CD14-positive monocyte (primary cell): Measurements from ENCODE around the gene PLEKHA7. TPM values are rescaled to one million over a fixed set of nuclear protein-coding genes. Genes with fewer than 3 reads are reported as not detected.

Experiments used
- DNase-seq, 3 donors: peaks; one replicate each; pipeline ENCODE4 v3.0.0-alpha.2; 2011 to 2022
- H2AFZ ChIP-seq: 2 replicates; pipeline ENCODE4 v1.6.0; 2012; ENCODE audit warnings: mild to moderate bottlenecking, low read depth, low read length, inconsistent platforms; ENCODE audit not compliant: insufficient read depth, poor library complexity, severe bottlenecking
- H3K27ac ChIP-seq, 2 donors: 1 replicate in 1 of 2; 2 replicates in 1 of 2; pipeline ENCODE4 v1.5.1; 2012 to 2013; ENCODE audit warnings: low read length in 2 of 2, control low read depth in 1 of 2, inconsistent platforms in 1 of 2, low read depth in 1 of 2, mild to moderate bottlenecking in 1 of 2
- H3K27me3 ChIP-seq, 2 donors: one replicate each; pipeline versions ENCODE4 v1.6.0 to v1.6.1; 2011 to 2013; ENCODE audit warnings: low read length in 2 of 2; ENCODE audit not compliant: control insufficient read depth in 2 of 2, insufficient read depth in 2 of 2
- H3K36me3 ChIP-seq, 2 donors: replicated peaks in 1 of 2; 1 replicate in 1 of 2; 2 replicates in 1 of 2; pipeline versions ENCODE4 v1.5.1 to v1.6.1; 2012 to 2013; ENCODE audit warnings: low read length in 2 of 2, control low read depth in 1 of 2, inconsistent platforms in 1 of 2, mild to moderate bottlenecking in 1 of 2; ENCODE audit not compliant: insufficient read depth in 2 of 2, control insufficient read depth in 1 of 2
- H3K4me1 ChIP-seq, 2 donors: 1 replicate in 1 of 2; 2 replicates in 1 of 2; pipeline versions ENCODE4 v1.5.1 to v1.6.1; 2012 to 2013; ENCODE audit warnings: low read length in 2 of 2, control low read depth in 1 of 2, inconsistent platforms in 1 of 2, mild to moderate bottlenecking in 1 of 2, moderate library complexity in 1 of 2; ENCODE audit not compliant: insufficient read depth in 2 of 2, control insufficient read depth in 1 of 2
- H3K4me2 ChIP-seq: replicated peaks from 2 replicates; pipeline ENCODE3; 2012; ENCODE audit warnings: low read length, moderate library complexity, mild to moderate bottlenecking; ENCODE audit not compliant: poor library complexity, severe bottlenecking; ENCODE audit errors: extremely low read depth
- H3K4me3 ChIP-seq, 3 experiments: fragments of 200-600 bp in 1 of 3; sonication (generic) in 1 of 3; replicated peaks in 1 of 3; 1 replicate in 2 of 3; 2 replicates in 1 of 3; pipeline ENCODE4 v1.5.1; 2011 to 2013; ENCODE audit warnings: low read length in 3 of 3, mild to moderate bottlenecking in 3 of 3, control low read depth in 2 of 3, low read depth in 2 of 3, inconsistent platforms in 1 of 3, moderate library complexity in 1 of 3
- H3K79me2 ChIP-seq: 2 replicates; pipeline ENCODE4 v1.6.0; 2012; ENCODE audit warnings: mild to moderate bottlenecking, control low read depth, inconsistent platforms, low read length, moderate library complexity; ENCODE audit not compliant: insufficient read depth
- H3K9ac ChIP-seq: 2 replicates; pipeline ENCODE4 v1.6.0; 2017; ENCODE audit warnings: low read length, mild to moderate bottlenecking; ENCODE audit not compliant: insufficient read depth, poor library complexity, severe bottlenecking
- H3K9me3 ChIP-seq, 2 donors: replicated peaks in 1 of 2; 1 replicate in 1 of 2; 2 replicates in 1 of 2; pipeline versions ENCODE4 v1.5.1 to v1.6.1; 2012 to 2013; ENCODE audit warnings: low read length in 2 of 2, control low read depth in 1 of 2; ENCODE audit not compliant: control insufficient read depth in 1 of 2, insufficient read depth in 1 of 2
- H4K20me1 ChIP-seq: 2 replicates; pipeline ENCODE4 v1.6.0; 2012; ENCODE audit warnings: mild to moderate bottlenecking, low read length, control low read depth, moderate library complexity; ENCODE audit not compliant: insufficient read depth
- H3K27ac Mint-ChIP-seq, 7 donors: one replicate each; pipeline ENCODE4 v1.8.0; 2020; ENCODE audit warnings: mild to moderate bottlenecking in 7 of 7, mixed read lengths in 7 of 7, moderate library complexity in 6 of 7, inconsistent platforms in 2 of 7
- H3K27me3 Mint-ChIP-seq, 3 donors: one replicate each; pipeline ENCODE4 v1.8.0; 2021 to 2022; ENCODE audit warnings: low read depth in 3 of 3, mild to moderate bottlenecking in 3 of 3, mixed read lengths in 3 of 3, moderate library complexity in 3 of 3, inconsistent platforms in 1 of 3
- H3K36me3 Mint-ChIP-seq, 2 donors: one replicate each; pipeline ENCODE4 v1.8.0; 2020; ENCODE audit warnings: mixed read lengths in 2 of 2, inconsistent platforms in 1 of 2, mild to moderate bottlenecking in 1 of 2
- H3K4me1 Mint-ChIP-seq: one replicate; pipeline ENCODE4 v1.8.0; 2020; ENCODE audit warnings: mild to moderate bottlenecking, mixed read lengths
- H3K4me3 Mint-ChIP-seq, 2 donors: one replicate each; pipeline ENCODE4 v1.8.0; 2020; ENCODE audit warnings: mild to moderate bottlenecking in 2 of 2, mixed read lengths in 2 of 2, moderate library complexity in 1 of 2
- H3K9me3 Mint-ChIP-seq, 7 donors: one replicate each; pipeline ENCODE4 v1.8.0; 2020 to 2022; ENCODE audit warnings: mixed read lengths in 7 of 7, mild to moderate bottlenecking in 6 of 7, moderate library complexity in 6 of 7, inconsistent platforms in 2 of 7
- CTCF ChIP-seq: fragments of 200-600 bp; IDR thresholded peaks from one replicate; pipeline ENCODE4 v1.8.0; 2022; ENCODE audit warnings: antibody characterized with exemption, mild to moderate bottlenecking
- WGBS: methylation state at CpG from one replicate; pipeline ENCODE4 v1.1.5; 2013; ENCODE audit warnings: missing lambda C conversion rate; ENCODE audit not compliant: insufficient coverage; 5-methylcytosine and 5-hydroxymethylcytosine counted together
- intact Hi-C, 2 donors: fragments of 100-400 bp; cut with micrococcal nuclease; formaldehyde crosslinking; loops; one replicate each; pipeline versions ENCODE4 v1.15.0 to v1.15.1; 2023
- polyA plus RNA-seq, 3 donors: library from polyadenylated mRNA; depleted of rRNA in 1 of 3; unstranded in 2 of 3; stranded (reverse) in 1 of 3; fragments of 300-500 nt in 2 of 3; fragments of >200 nt in 1 of 3; fragmentation: Illumina TruSeq in 2 of 3; gene quantifications; 1 replicate in 2 of 3; 2 replicates in 1 of 3; pipeline ENCODE4 v1.2.3, GENCODE V29; 2012 to 2021

Gene PLEKHA7
- polyA plus RNA-seq, 3 donors: 0.05 to 0.92 (median 0.22) TPM

GRCh38 chr11:16856022-16856471, 158.2 kb downstream of the PLEKHA7 start:
- Mint-ChIP-seq H3K27ac (peak overlapping the region in 1 of 7 donors; percentile 20), H3K36me3 (no peaks in the 10 kb centered on the region), H3K27me3 (peaks cover 1 to 3% (median 1%) of the 10 kb centered on the region in 3 donors), H3K4me1 (no peaks in the 10 kb centered on the region), H3K4me3 (no peak overlapping the region), H3K9me3 (no peaks in the 10 kb centered on the region)
- no peaks in the 10 kb centered on the region for H3K36me3 ChIP-seq
- no peaks in the 10 kb centered on the region for H4K20me1 ChIP-seq
- H3K27ac ChIP-seq: no peak overlapping the region
- no peak overlapping the region for H2AFZ ChIP-seq
- H3K4me3 ChIP-seq: no peak overlapping the region
- no peaks in the 10 kb centered on the region for H3K4me1 ChIP-seq
- H3K9me3 ChIP-seq: no peaks in the 10 kb centered on the region
- no peak overlapping the region for H3K9ac ChIP-seq
- H3K4me2 ChIP-seq: no peak overlapping the region
- no peak for TF ChIP-seq CTCF
- no peaks in the 10 kb centered on the region for H3K79me2 ChIP-seq
- intact Hi-C loops: no loop called here
- no peak for DNase-seq
- no peaks in the 10 kb centered on the region for H3K27me3 ChIP-seq
- WGBS: 100% methylated on average over 2 of the region's 3 CpGs

GRCh38 chr11:16854979-16855378, 159.2 kb downstream of the PLEKHA7 start:
- H3K9me3 Mint-ChIP-seq: no peaks in the 10 kb centered on the region
- Histone ChIP-seq H2AFZ (no peak overlapping the region), H3K4me2 (no peak overlapping the region), H4K20me1 (no peaks in the 10 kb centered on the region), H3K9ac (no peak overlapping the region), H3K9me3 (no peaks in the 10 kb centered on the region), H3K27me3 (no peaks in the 10 kb centered on the region), H3K79me2 (no peaks in the 10 kb centered on the region), H3K27ac (no peak overlapping the region), H3K36me3 (no peaks in the 10 kb centered on the region), H3K4me1 (no peaks in the 10 kb centered on the region), H3K4me3 (no peak overlapping the region)
- no peak overlapping the region for H3K4me3 Mint-ChIP-seq
- intact Hi-C loops: no loop called here
- no peak overlapping the region for H3K27ac Mint-ChIP-seq
- no peaks in the 10 kb centered on the region for H3K4me1 Mint-ChIP-seq
- no peak for TF ChIP-seq CTCF
- 100% methylated on average over 2 of the region's 4 CpGs for WGBS
- no peaks in the 10 kb centered on the region for H3K36me3 Mint-ChIP-seq
- no peak for DNase-seq
- peaks cover 1 to 3% (median 1%) of the 10 kb centered on the region in 3 donors for H3K27me3 Mint-ChIP-seq
